ENCODE data around the gene TPTE.
"Not testable (repeated sequence)": the region's sequence is repeated elsewhere in the genome, so short reads cannot be mapped to it uniquely, and the experiment has no call there.

TPTE gene

DNA sequence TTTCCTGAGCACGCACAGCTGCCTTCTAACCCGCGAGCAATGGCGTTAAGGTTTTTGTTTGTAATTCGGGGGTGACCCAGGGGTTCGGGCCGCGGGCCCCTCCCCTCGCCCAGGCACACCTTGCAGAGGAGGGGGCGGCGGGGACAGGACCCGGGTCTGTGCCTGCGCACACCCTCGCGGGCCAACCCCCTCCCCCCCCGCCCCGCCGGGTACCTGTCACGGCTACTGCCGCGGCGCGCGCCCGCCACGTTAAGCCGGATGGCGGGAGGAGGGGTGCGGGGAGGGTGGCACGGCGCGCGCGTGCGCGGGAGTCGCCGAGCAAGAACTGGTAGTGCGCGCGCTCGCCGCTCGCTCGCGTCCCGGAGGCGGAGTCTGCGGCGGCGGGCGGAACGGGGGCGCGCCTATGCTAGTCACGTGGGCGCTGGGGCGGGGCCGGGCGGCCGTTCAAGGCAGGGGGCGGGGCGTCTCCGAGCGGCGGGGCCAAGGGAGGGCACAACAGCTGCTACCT lies at the start of gene TPTE:
TPTE (plus strand) TSS at position 493 of the 508 bp plus-strand sequence. CDS start 17,141 bp downstream, outside the sequence.
- DNase-seq (ENCODE audit: low read depth in 2 of 2, low spot score in 1 of 2), result no peak

DNA sequence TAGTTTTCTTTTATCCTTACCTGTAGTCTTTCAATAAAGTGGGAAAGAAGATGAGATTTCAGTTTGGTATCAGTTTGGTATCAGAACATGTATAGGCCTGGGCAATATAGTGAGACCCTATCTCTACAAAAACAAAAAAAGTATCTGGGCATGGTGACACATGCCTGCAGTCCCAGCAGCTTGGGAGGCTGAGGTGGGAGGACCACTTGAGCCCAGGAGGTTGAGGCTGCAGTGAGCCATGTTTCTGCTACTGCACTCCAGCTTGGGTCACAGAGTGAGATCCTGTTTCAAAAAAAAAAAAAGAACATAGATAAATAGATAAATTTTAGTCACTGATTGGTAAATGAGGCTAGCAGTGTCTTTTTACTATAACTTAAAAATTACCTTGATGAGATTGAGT lies 49.4 kb upstream of the TPTE start:
- DNase-seq (ENCODE audit: low read depth in 2 of 2, low spot score in 1 of 2), result not testable (repeated sequence)

DNA sequence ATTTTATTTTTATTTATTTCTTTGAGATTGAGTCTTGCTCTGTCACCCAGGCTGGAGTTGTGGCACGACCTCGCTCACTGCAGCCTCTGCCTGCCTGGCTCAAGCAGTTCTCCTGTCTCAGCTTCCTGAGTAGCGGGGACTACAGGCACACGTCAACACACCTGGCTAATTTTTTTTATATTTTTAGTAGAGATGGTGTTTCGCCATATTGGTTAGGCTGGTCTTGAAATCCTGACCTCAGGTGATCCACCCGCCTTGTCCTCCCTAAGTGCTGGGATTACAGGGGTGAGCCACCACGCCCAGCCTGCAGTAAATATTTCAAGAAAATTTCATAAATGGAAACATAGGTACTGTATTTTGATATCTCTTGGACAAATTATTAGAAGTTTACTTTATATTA lies 43.6 kb upstream of the TPTE start:
- not testable (repeated sequence) for DNase-seq (ENCODE audit: low read depth in 2 of 2, low spot score in 1 of 2)

DNA sequence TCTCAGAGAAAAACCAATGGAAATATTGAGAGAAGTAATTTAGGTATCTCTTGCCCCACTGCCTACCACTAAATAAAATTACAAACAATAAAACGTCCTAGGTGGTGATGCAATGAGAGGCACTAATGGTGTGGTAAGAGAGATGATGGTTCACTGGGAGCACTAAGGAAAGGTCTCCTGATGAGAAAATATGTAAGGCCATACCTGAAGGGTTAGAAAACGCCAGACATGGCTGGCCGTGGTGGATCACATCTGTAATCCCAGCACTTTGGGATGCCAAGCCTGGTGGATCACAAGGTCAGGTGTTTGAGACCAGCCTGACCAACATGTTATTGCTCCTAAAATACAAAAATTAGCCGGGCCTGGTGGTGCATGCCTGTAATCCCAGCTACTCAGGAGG lies 41.5 kb upstream of the TPTE start:
- DNase-seq (ENCODE audit: low read depth in 2 of 2, low spot score in 1 of 2), result not testable (repeated sequence)

DNA sequence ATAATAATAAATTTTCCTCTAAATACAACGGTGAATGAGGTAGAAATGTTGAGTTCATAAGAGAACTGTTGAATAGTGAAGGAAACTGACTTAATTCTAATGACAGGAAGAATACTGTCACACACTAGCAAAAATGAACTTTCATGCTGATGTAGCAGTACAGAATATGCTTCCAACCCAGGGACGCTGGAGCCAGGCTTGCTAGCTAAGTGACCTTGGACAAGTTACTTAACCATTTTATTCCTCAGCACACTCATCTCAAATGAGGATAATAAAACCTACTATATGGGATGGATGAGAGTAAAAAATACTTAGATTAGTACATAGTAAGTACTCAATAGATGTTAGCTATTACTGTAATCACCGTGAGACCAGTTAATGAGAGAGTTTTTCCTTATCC lies 36.5 kb upstream of the TPTE start:
- DNase-seq (ENCODE audit: low read depth in 2 of 2, low spot score in 1 of 2), result not testable (repeated sequence)

DNA sequence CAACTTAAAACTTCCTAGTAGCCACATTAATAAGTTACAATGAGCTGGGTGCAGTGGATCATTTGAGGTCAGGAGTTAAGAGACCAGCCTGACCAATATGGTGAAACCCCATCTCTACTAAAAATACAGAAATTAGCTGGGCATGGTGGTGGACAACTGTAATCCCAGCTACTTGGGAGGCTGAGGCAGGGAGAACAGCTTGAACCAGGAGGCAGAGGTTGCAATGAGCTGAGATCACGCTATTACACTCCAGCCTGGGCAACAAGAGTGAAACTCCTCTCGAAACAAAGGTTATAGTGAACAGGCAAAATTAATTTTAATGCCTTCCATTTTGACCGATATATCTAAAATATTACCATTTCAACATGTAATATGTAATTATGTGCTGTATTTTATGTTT lies 30.9 kb upstream of the TPTE start:
- not testable (repeated sequence) for DNase-seq (ENCODE audit: low read depth in 2 of 2, low spot score in 1 of 2)

DNA sequence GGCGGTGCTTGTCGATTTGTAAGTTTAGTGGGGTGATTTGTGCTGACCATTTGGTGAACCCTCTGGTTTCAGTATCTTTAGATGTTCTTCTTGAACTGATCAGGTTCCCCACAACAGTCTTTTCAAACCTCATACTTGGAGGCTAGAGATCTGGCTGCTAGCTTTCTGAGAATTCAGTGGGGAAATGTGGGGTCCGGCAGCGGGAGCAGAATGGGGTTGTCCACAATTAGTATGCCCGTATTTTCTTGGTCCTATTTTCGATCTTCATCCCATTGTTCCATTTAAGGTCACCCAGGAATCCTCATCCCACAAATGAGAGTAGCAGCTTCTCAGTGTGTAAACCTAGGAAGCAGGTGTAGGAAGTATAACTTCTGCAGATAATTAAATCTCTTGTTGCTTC lies 10.3 kb upstream of the TPTE start:
- DNase-seq (ENCODE audit: low read depth in 2 of 2, low spot score in 1 of 2), result no peak

DNA sequence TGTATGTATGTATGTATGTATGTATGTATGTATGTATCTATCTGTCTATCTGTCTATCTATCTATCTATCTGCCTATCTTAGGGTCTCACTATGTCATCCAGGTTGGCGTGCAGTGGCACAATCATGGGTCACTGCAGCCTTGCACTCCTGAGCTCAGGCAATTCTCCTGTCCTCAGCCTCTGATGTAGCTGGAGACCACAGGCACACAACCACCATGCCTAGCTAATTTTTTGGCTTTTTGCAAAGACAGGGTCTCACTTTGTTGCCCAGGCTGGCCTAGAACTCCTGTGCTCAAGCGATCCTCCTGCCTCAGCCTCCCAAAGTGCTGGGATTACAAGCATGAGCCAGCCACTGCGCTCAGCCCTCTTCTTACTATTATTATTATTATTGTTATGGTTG lies 4.5 kb upstream of the TPTE start:
- DNase-seq (ENCODE audit: low read depth in 2 of 2, low spot score in 1 of 2), result not testable (repeated sequence)

DNA sequence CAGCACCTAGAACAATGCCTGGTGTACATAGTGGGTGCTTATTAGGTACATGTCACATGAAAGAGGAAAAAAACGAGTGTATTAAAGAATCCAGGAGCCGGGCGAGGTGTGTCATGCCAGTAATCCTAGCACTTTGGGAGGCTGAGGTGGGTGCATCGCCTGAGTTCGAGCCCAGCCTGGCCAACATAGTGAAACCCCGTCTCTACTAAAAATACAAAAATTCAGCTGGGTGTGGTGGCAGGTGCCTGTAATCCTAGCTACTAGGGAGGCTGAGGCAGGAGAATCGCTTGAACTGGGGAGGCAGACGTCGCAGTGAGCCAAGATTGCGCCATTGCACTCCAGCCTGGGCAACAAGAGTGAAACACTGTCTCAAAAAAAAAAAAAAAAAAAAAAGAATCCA lies 3.5 kb upstream of the TPTE start:
- not testable (repeated sequence) for DNase-seq (ENCODE audit: low read depth in 2 of 2, low spot score in 1 of 2)

DNA sequence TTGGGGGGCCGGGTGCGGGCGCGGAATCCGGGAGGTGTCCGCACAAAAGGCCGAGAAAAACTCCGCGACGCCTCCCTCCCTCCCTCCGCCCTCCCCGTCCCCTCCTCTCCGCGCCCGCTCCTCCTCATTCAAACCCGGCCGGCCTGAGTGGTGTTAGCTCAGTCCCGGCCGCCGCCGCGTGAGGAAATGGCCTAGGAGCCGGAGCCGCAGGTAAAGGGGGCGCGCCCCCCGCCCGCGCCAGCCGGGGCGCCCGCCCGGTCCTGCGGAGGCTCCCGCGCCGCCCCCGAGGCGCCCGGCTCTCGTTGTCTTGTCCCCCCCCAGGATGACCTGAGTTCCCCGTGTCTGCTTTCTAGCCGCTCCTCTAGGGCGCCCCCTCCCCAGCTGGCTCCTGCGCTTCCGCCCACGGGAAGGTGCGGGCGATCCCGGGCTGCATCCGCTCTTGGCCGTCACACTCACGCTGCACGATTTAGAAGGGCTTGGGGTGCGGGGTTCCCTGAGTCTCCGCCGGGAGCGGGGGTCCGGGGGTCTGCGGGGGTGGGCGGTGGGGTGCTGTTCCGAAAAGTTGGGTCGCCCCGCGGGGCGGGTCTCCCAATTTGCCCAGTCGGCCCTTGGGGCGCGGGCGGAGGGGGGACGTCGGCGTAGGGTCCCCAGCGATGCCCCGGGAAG lies 585 bp downstream of the TPTE start:
- not testable (repeated sequence) for DNase-seq (ENCODE audit: low read depth in 2 of 2, low spot score in 1 of 2)

DNA sequence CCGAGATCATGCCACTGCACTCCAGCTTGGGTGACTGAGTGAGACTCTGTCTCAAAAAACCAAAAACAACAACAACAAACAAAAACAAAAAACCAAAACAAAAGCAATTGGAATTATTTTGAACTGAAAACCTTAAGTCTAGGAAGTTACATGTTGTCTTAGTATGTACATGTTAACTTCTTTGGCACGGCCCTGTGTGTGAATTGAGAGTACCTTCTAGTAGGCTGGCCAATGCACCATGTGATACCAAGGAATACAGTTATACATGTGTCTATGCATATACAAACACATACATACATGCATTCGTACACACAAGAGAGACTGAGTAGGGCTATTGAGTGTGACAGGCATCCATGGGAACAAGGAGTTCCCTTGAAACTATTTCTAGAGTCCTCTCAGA lies 18.6 kb downstream of the TPTE start:
- DNase-seq (ENCODE audit: low read depth in 2 of 2, low spot score in 1 of 2), result no peak

DNA sequence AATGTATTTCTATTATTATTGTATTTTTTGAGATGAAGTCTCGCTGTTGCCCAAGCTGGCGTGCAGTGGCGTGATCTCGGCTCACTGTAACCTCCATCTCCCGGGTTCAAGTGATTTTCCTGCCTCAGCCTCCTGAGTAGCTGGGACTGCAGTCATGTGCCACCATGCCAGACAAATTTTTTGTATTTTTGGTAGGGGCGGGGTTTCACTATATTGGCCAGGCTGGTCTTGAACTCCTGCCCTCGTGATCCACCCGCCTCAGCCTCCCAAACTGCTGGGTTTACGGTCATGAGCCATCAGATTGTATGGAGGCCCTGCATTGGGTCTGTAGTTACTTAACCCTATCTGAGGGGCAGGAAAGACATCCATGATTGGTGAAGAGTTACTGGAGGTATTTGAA lies 23.0 kb downstream of the TPTE start:
- not testable (repeated sequence) for DNase-seq (ENCODE audit: low read depth in 2 of 2, low spot score in 1 of 2)

DNA sequence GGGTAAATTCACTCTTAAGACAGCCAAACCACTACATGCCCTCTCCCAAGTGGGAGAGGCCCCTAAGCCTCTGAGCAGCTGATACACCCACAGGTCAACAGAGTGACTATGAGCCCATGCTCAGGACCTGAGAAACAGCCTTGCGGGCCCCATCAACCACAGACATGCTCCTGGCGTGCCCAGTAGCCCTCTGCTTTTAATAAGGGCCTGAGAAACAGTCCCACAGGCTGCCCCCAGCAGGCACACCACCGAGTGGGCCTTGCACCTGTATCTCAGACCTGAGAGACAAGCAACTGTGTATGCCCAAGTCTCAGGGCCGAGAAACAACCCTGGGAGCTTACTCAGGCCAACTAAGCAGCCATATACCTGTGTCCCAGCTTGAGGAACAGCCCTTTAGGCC lies 26.5 kb downstream of the TPTE start:
- DNase-seq (ENCODE audit: low read depth in 2 of 2, low spot score in 1 of 2), result not testable (repeated sequence)

DNA sequence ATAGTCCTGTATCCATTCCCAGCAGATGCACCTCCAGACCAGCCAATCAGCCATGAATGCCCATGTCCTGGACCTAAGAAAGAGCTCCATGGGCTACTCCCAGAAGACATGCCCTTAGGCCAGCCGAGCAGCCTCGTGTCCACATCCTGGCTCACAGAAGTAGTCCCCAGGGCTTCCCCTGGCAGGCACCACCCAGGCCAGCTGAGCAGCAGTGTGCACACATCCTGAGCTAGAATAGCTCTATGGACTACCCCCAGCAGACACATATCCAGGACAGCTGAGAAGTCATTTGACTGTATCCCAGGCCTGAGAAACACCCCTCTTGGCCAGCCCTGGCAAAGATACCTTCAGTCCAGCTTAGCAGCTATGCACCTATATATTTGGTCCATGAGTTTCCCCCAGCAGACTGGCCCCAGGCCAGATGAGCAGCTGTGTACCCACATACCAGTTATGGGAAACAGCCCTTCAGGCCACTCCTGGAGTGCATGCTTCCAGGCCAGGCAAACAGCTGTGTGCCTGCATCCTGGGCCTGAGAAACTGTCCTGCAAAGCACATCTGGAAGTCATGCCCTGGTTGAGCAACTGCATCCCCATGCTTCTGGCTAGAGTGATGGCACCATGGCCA lies 27.1 kb downstream of the TPTE start:
- DNase-seq (ENCODE audit: low read depth in 2 of 2, low spot score in 1 of 2), result not testable (repeated sequence)

DNA sequence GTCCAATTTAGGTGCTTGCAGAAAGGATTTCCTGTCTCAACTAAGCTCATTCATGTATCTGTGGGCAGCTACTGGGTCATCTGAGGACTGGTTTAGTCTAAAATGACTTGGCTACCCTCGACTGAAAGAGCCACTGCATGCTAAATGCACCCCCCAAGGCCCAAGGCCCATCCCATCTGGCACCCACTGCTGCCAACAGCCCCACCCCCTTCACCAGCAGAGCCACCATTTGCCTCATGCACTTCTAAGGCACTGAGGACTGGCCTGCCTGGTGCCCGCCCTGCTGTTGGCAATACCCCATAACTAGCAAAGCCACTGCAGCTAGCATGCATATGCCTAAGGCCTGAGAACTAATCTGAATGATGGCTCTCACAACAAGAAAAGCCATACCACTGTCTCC lies 49.4 kb downstream of the TPTE start:
- not testable (repeated sequence) for DNase-seq (ENCODE audit: low read depth in 2 of 2, low spot score in 1 of 2)

DNA sequence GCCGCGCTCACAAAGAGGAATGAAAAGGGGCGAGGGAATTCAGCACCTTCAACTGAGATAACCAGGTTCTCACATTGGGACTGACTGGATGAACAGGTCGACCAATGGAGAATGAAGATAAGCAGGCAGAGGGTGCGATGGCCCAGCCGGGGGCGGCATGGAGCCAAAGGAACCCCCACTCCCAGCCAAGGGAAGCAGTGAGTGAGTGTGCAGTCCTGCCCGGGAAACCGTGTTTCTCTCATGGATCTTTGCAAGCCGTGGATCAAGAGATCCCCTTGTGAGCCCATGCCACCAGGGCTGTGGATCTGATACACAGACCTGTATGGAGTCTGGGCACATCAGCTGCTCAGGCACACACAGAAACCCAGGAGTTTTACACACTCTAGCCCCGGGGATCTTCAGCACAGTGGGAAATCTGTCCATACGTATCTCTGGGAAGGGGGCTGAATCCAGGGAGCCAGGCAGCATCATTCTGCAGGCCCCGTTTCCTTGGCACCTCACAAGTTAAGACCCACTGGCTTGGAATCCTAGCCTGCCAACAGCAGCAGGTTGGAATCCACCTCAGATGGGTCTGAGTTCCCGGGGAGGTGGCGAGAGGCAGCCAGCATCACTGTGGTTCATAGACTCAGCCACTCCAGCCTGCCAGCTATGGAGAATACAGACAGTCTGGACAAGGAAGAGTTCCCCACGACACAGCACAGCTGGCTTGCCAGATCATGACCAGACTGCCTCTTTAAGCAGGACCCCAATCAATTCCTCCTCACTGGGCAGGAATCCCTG lies 53.3 kb downstream of the TPTE start:
- DNase-seq (ENCODE audit: low read depth in 2 of 2, low spot score in 1 of 2), result not testable (repeated sequence)

DNA sequence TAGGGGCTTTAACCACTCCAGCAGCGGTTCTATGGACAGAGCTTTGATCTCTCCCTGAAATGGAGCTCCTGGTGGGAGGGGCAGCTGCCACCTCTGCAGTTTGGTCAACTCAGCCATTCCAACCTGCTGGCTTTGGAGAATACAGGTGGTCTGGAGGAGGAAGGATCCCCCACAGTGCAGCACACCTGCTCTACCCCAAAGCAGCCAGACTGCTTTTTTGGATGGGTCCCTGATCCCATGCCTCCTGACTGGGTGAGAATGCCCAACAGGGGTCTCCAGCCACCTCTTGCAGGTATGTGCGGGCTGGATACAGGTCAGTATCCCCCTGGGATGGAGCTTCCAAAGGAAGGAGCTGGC lies 53.9 kb downstream of the TPTE start:
- no peak for DNase-seq (ENCODE audit: low read depth in 2 of 2, low spot score in 1 of 2)

DNA sequence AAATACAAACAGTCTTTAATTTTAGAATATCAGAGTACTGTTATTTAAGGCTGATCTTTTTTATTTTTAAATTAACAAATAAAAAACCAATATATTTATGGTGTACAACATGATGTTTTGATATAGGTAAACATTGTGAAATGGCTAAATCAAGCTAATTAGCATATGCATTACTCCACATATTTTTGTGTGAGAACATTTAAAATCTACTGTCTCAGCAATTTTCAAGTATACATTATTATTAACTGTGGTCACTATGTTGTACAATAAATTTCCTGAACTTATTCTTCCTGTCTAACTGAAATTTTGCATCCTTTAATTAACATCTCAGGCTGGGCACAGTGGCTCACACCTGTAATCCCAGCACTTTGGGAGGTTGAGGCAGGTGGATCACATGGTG lies 57.5 kb downstream of the TPTE start:
- DNase-seq (ENCODE audit: low read depth in 2 of 2, low spot score in 1 of 2), result not testable (repeated sequence)

DNA sequence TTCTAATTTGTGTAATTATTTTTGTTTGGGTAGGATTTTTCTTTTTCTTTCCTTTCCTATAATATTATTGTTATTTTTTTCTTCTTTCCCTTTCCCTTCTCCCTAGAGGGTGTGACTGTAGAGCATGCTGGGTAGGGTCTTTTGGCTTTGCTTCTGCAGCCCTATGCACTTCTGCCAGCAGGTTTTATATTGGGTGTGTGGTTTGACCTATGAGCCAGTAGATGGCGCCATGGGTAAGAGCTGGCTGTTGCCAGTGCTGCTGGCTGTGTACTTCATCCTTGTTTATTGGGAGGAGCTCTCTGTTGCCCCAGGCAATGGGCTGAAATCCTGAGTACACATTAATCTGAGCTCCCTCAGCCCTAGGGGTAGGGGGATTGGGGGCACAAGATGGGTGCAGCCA lies 67.7 kb downstream of the TPTE start:
- DNase-seq (ENCODE audit: low read depth in 2 of 2, low spot score in 1 of 2), result not testable (repeated sequence)

DNA sequence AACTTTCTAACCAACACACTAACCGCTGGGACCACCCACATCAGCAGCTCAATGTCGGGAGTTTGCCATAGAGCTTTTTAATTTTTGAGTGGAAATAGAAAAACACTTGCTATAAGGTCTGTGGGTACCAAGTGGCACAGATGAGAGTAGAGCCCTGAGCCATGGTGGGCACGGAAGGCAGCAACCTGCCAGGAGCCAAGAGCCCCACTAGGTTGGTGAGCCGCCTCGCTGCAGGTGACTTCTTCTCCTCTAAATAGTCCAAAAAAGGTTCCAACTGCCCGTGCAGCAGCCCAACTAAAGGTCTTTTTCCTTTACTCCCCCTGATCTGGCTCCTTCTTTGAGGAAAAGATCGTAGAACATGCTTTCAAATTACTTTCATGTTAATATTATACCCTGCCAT lies 85.7 kb downstream of the TPTE start:
- not testable (repeated sequence) for DNase-seq (ENCODE audit: low read depth in 2 of 2, low spot score in 1 of 2)

DNA sequence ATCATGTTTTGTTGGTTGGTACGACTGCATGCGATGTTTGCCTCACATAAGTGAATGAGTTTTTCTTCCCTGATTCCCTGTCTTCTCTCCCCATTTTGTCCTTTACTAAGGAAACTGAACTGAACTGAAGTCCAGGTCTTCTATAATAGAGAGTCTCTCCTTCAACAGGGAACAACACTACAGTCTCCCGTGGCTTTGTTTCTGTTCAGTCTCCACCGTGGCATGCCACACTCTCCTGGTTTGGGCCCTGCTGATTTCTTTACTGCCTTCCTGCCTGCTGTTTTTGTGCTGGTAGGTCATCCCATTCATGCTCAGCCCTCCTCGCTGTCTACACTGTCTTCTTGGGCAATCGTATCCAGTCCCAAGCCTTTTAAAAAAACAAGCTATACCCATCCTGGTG lies 92.9 kb downstream of the TPTE start:
- not testable (repeated sequence) for DNase-seq (ENCODE audit: low read depth in 2 of 2, low spot score in 1 of 2)

DNA sequence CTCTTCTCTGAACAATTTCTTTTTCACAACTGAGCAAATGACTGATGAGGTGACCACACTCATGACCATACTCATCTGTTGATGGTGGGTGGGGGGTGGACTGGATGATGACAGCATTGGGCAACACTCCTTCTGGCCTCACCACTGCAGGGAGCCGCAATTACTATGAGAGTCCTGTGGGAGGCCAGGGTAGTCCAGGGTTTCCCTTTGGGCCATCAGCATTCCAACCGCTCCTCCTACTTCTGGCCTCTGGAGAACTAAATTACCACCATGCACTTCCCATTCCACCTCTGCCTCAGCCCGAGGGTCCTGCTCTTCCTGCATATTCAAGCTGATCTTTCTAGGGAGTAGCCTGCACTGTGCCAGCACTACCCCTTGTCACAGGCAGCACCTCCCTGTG lies 94.7 kb downstream of the TPTE start:
- not testable (repeated sequence) for DNase-seq (ENCODE audit: low read depth in 2 of 2, low spot score in 1 of 2)

Measured in stimulated activated CD8-positive, alpha-beta memory T cell treated with anti-CD3 and anti-CD28 coated beads, Interleukin-4, amount 100 ng/mL, for 4 hours (primary cell).